K562 (cell line): ENCODE results near the gene TEX51.

Experiments
- CEBPB ChIP-seq: fragments of 450-650 bp; IDR thresholded peaks from 2 replicates; pipeline ENCODE4 v1.6.1; 2016; ENCODE audit warnings: missing genetic modification characterization, missing compliant biosample characterization
- TCF7 ChIP-seq: sonication (generic); IDR thresholded peaks from 2 replicates; pipeline ENCODE4 v1.6.1; 2016; ENCODE audit warnings: antibody characterized with exemption, borderline replicate concordance

- TF ChIP-seq CEBPB (tag) = no peak
- TF ChIP-seq TCF7 = no peak
Measured at GRCh38 chr2:126932529-126932928, 33.8 kb downstream of the TEX51 start.
